H1 (cell line): ENCODE results near the gene HPCAL4. TPM values are rescaled to one million over a fixed set of nuclear protein-coding genes. Genes with fewer than 3 reads are reported as not detected.

Source experiments
- CTCF ChIA-PET: fragments of 300-600 bp; sonication (Branson Sonifier 250); formaldehyde crosslinking; loops from one replicate; lab custom pipeline; 2021; ENCODE audit not compliant: partially characterized antibody; lab: Charles Lee
- POLR2A ChIA-PET: fragments of 300-600 bp; sonication (Branson Sonifier 250); formaldehyde crosslinking; loops from one replicate; lab custom pipeline; 2021; ENCODE audit warnings: inconsistent platforms; ENCODE audit not compliant: partially characterized antibody; lab: Charles Lee
- DNase-seq, 2 experiments: peaks; one replicate each; pipeline versions ENCODE4 v3.0.0 to v3.0.0-alpha.2; 2010 to 2022; ENCODE audit warnings: low spot score in 2 of 2, low read depth in 1 of 2, mixed read lengths in 1 of 2
- FAIRE-seq: peaks from 2 replicates; lab custom pipeline; 2011; peaks lifted over from hg19 to GRCh38; lab: Jason Lieb, UNC
- H2AFZ ChIP-seq: 2 replicates; pipeline ENCODE4 v1.8.1; 2012; ENCODE audit warnings: low read length, inconsistent platforms
- H2AK5ac ChIP-seq: 2 replicates; pipeline ENCODE4 v1.6.1; 2013; ENCODE audit warnings: low read depth, low read length
- H2BK120ac ChIP-seq: replicated peaks from 2 replicates; pipeline ENCODE3; 2013; ENCODE audit warnings: low read depth, low read length, inconsistent platforms
- H2BK12ac ChIP-seq: 2 replicates; pipeline ENCODE4 v1.6.1; 2013; ENCODE audit warnings: low read depth, low read length
- H2BK15ac ChIP-seq: 2 replicates; pipeline ENCODE4 v1.6.1; 2013; ENCODE audit warnings: low read length
- H2BK20ac ChIP-seq: 2 replicates; pipeline ENCODE4 v1.6.1; 2013; ENCODE audit warnings: low read length
- H2BK5ac ChIP-seq: 2 replicates; pipeline ENCODE4 v1.6.1; 2013; ENCODE audit warnings: low read depth, low read length
- H3K14ac ChIP-seq: 2 replicates; pipeline ENCODE4 v1.6.1; 2013; ENCODE audit warnings: inconsistent platforms; ENCODE audit not compliant: insufficient read length
- H3K18ac ChIP-seq: 2 replicates; pipeline ENCODE4 v1.6.1; 2013; ENCODE audit warnings: low read length; ENCODE audit errors: extremely low read depth
- H3K23ac ChIP-seq: 2 replicates; pipeline ENCODE4 v1.6.1; 2013; ENCODE audit warnings: inconsistent platforms; ENCODE audit not compliant: insufficient read length
- H3K23me2 ChIP-seq: 2 replicates; pipeline ENCODE4 v1.6.1; 2013; ENCODE audit warnings: low read depth, low read length
- H3K27ac ChIP-seq: 2 replicates; pipeline ENCODE4 v1.6.1; 2011; ENCODE audit warnings: low read depth, low read length, inconsistent platforms
- H3K27me3 ChIP-seq, 4 experiments: replicated peaks in 1 of 4; 1 replicate in 1 of 4; 2 replicates in 3 of 4; pipeline versions ENCODE4 v1.6.1 to v1.8.1; 2011 to 2013; ENCODE audit warnings: low read length in 3 of 4, mild to moderate bottlenecking in 3 of 4, inconsistent platforms in 2 of 4, mixed read lengths in 2 of 4, moderate library complexity in 1 of 4; ENCODE audit not compliant: control insufficient read depth in 3 of 4, insufficient read depth in 3 of 4; ENCODE audit errors: extremely low read depth in 1 of 4
- H3K36me3 ChIP-seq, 4 experiments: 2 replicates each; pipeline versions ENCODE4 v1.6.1 to v1.8.1; 2011 to 2013; ENCODE audit warnings: mild to moderate bottlenecking in 4 of 4, low read length in 3 of 4, moderate library complexity in 2 of 4, control low read depth in 1 of 4, inconsistent platforms in 1 of 4; ENCODE audit not compliant: insufficient read depth in 4 of 4, control insufficient read depth in 2 of 4
- H3K4ac ChIP-seq: replicated peaks from 2 replicates; pipeline ENCODE3; 2013; ENCODE audit warnings: low read length, low read depth, mixed read lengths, inconsistent platforms; ENCODE audit not compliant: insufficient read length
- H3K4me1 ChIP-seq, 4 experiments: replicated peaks in 1 of 4; 1 replicate in 1 of 4; 2 replicates in 3 of 4; pipeline versions ENCODE4 v1.6.1 to v1.8.1; 2011 to 2013; ENCODE audit warnings: low read length in 3 of 4, inconsistent platforms in 2 of 4, mixed read lengths in 1 of 4; ENCODE audit not compliant: insufficient read depth in 4 of 4, control insufficient read depth in 3 of 4
- H3K4me2 ChIP-seq, 2 experiments: 2 replicates each; pipeline versions ENCODE4 v1.6.1 to v1.8.1; 2011 to 2013; ENCODE audit warnings: low read depth in 2 of 2, low read length in 2 of 2, control low read depth in 1 of 2, inconsistent platforms in 1 of 2, mild to moderate bottlenecking in 1 of 2; ENCODE audit not compliant: insufficient read depth in 1 of 2
- H3K4me3 ChIP-seq, 4 experiments: fragments of 200-600, 300-600 bp in 1 of 4; sonication (generic), shearing (Covaris generic), sonication (Bioruptor Twin) in 1 of 4; 2 replicates each; pipeline versions ENCODE4 v1.5.1 to v1.8.1; 2011 to 2016; ENCODE audit warnings: low read length in 4 of 4, low read depth in 3 of 4, control low read depth in 2 of 4, inconsistent platforms in 2 of 4, mild to moderate bottlenecking in 2 of 4, mixed read lengths in 1 of 4, moderate library complexity in 1 of 4; ENCODE audit not compliant: insufficient read depth in 2 of 4; ENCODE audit errors: extremely low read depth in 1 of 4
- H3K56ac ChIP-seq: replicated peaks from 2 replicates; pipeline ENCODE3; 2013; ENCODE audit warnings: low read depth, mild to moderate bottlenecking, mixed read lengths, low read length, inconsistent platforms; ENCODE audit not compliant: insufficient read length
- H3K79me1 ChIP-seq: 2 replicates; pipeline ENCODE4 v1.6.1; 2013; ENCODE audit warnings: low read depth, low read length, control low read depth
- H3K79me2 ChIP-seq, 2 experiments: 2 replicates each; pipeline versions ENCODE4 v1.6.1 to v1.8.1; 2012 to 2013; ENCODE audit warnings: low read length in 2 of 2, mild to moderate bottlenecking in 2 of 2, inconsistent platforms in 1 of 2; ENCODE audit not compliant: insufficient read depth in 2 of 2, control insufficient read depth in 1 of 2
- H3K9ac ChIP-seq, 4 experiments: replicated peaks in 1 of 4; 1 replicate in 1 of 4; 2 replicates in 3 of 4; pipeline versions ENCODE4 v1.6.1 to v1.8.1; 2011 to 2013; ENCODE audit warnings: low read depth in 3 of 4, low read length in 3 of 4, control low read depth in 2 of 4, mild to moderate bottlenecking in 2 of 4, moderate library complexity in 2 of 4, inconsistent platforms in 1 of 4; ENCODE audit errors: extremely low read depth in 1 of 4
- H3K9me3 ChIP-seq, 2 experiments: 2 replicates each; pipeline versions ENCODE4 v1.6.1 to v1.8.1; 2012 to 2013; ENCODE audit warnings: mild to moderate bottlenecking in 2 of 2, moderate library complexity in 2 of 2, control low read depth in 1 of 2, inconsistent platforms in 1 of 2, low read depth in 1 of 2, low read length in 1 of 2, mixed read lengths in 1 of 2; ENCODE audit not compliant: insufficient read depth in 2 of 2
- H4K20me1 ChIP-seq, 2 experiments: replicated peaks in 1 of 2; 2 replicates each; pipeline versions ENCODE3 to v1.8.1; 2011 to 2013; ENCODE audit warnings: inconsistent platforms in 2 of 2, low read length in 2 of 2, mild to moderate bottlenecking in 1 of 2; ENCODE audit not compliant: insufficient read depth in 2 of 2, control insufficient read depth in 1 of 2
- H4K5ac ChIP-seq: 2 replicates; pipeline ENCODE4 v1.6.1; 2013; ENCODE audit warnings: low read length, low read depth, mixed read lengths, inconsistent platforms; ENCODE audit not compliant: insufficient read length
- H4K8ac ChIP-seq: 2 replicates; pipeline ENCODE4 v1.8.0; 2013; ENCODE audit warnings: mild to moderate bottlenecking, moderate library complexity, low read length, inconsistent platforms; ENCODE audit not compliant: insufficient read depth; ENCODE audit errors: extremely low read depth
- H4K91ac ChIP-seq: replicated peaks from 2 replicates; pipeline ENCODE3; 2013; ENCODE audit warnings: low read length, mixed read lengths, inconsistent platforms; ENCODE audit not compliant: insufficient read length
- BCL11A ChIP-seq, 2 experiments: IDR thresholded peaks; one replicate each; pipeline ENCODE4 v1.6.1; 2011; ENCODE audit warnings: low read depth in 2 of 2, low read length in 2 of 2, mild to moderate bottlenecking in 2 of 2
- CBX5 ChIP-seq: fragments of 300-800, 300-1000 bp; sonication (generic); IDR thresholded peaks from 2 replicates; pipeline ENCODE4 v1.7.1; 2016; ENCODE audit warnings: antibody characterized with exemption, low read length, low read depth
- CBX8 ChIP-seq: fragments of 300-800, 300-1000 bp; sonication (generic); IDR thresholded peaks from 2 replicates; pipeline ENCODE4 v1.7.1; 2016; ENCODE audit warnings: low read depth, low read length, borderline replicate concordance
- CEBPB ChIP-seq: IDR thresholded peaks from 2 replicates; pipeline ENCODE4 v1.6.1; 2012; ENCODE audit warnings: low read depth, low read length
- CHD2 ChIP-seq: IDR thresholded peaks from 2 replicates; pipeline ENCODE4 v1.6.1; 2012; ENCODE audit warnings: low read length, improper control_type of control experiment
- CREB1 ChIP-seq: IDR thresholded peaks from 2 replicates; pipeline ENCODE4 v1.6.1; 2012; ENCODE audit warnings: inconsistent platforms
- EZH2 ChIP-seq: fragments of 200-600 bp; sonication (generic); IDR thresholded peaks from 2 replicates; pipeline ENCODE4 v1.7.1; 2012; ENCODE audit warnings: low read depth, mild to moderate bottlenecking, moderate library complexity, low read length, inconsistent platforms; ENCODE audit not compliant: severe bottlenecking
- POLR2A ChIP-seq, 2 experiments: IDR thresholded peaks; 1 replicate in 1 of 2; 2 replicates in 1 of 2; pipeline ENCODE4 v1.6.1; 2011; ENCODE audit warnings: low read depth in 2 of 2, low read length in 2 of 2, mild to moderate bottlenecking in 2 of 2; ENCODE audit errors: control extremely low read depth in 1 of 2
- POU5F1 ChIP-seq: IDR thresholded peaks from 2 replicates; pipeline ENCODE4 v1.6.1; 2011; ENCODE audit warnings: low read depth, mild to moderate bottlenecking, low read length, moderate library complexity
- RXRA ChIP-seq: IDR thresholded peaks from 2 replicates; pipeline ENCODE4 v1.6.1; 2011; ENCODE audit warnings: low read depth, mild to moderate bottlenecking, low read length, moderate library complexity; ENCODE audit not compliant: insufficient read depth
- SIX5 ChIP-seq: IDR thresholded peaks from 2 replicates; pipeline ENCODE4 v1.6.1; 2011; ENCODE audit warnings: mild to moderate bottlenecking, low read depth, low read length
- SP4 ChIP-seq: IDR thresholded peaks from 2 replicates; pipeline ENCODE4 v1.6.1; 2012; ENCODE audit warnings: low read length, inconsistent platforms
- TCF12 ChIP-seq: IDR thresholded peaks from 2 replicates; pipeline ENCODE4 v1.6.1; 2011; ENCODE audit warnings: low read depth, mild to moderate bottlenecking, low read length
- whole genome bisulfite sequencing, 2 experiments: shearing (Covaris generic) in 1 of 2; methylation state at CpG; one replicate each; pipeline versions ENCODE4 v1.1.6 to v1.1.7; 2013 to 2015; ENCODE audit warnings: low lambda C conversion rate in 2 of 2, mixed read lengths in 2 of 2, inconsistent platforms in 1 of 2, low coverage in 1 of 2, missing lambda C conversion rate in 1 of 2; ENCODE audit not compliant: insufficient replicate concordance in 2 of 2, insufficient coverage in 1 of 2, insufficient read length in 1 of 2; ENCODE audit errors: extremely low coverage in 1 of 2, missing lambda C conversion rate in 1 of 2; 5-methylcytosine and 5-hydroxymethylcytosine counted together
- polyA plus RNA-seq, 7 experiments: library from polyadenylated mRNA; depleted of rRNA in 3 of 7; stranded (reverse) in 5 of 7; unstranded in 2 of 7; fragments of >200 nt in 5 of 7; fragments of 200-250 nt in 2 of 7; gene quantifications; 1 replicate in 5 of 7; 2 replicates in 1 of 7; 4 replicates in 1 of 7; pipeline versions ENCODE4 v1.2.1 to v1.2.3, GENCODE V29; 2011 to 2013; ENCODE audit warnings: missing spikeins in 2 of 7, mixed read lengths in 2 of 7
- total RNA-seq: library from RNA; stranded (reverse); fragmentation: NEBNext Ultra II Directional; extraction: Animal tissue kit (Norgen Biotek cat#: 25700); gene quantifications from 2 replicates; pipeline ENCODE4 v1.2.1, GENCODE V29; 2021

HPCAL4 gene
- total and polyA plus RNA-seq, 2 of the 8 experiments (the other 6 are each of a cell fraction or from before 2014, with no cell fraction given), result 0.54 to 0.74 TPM

DNA sequence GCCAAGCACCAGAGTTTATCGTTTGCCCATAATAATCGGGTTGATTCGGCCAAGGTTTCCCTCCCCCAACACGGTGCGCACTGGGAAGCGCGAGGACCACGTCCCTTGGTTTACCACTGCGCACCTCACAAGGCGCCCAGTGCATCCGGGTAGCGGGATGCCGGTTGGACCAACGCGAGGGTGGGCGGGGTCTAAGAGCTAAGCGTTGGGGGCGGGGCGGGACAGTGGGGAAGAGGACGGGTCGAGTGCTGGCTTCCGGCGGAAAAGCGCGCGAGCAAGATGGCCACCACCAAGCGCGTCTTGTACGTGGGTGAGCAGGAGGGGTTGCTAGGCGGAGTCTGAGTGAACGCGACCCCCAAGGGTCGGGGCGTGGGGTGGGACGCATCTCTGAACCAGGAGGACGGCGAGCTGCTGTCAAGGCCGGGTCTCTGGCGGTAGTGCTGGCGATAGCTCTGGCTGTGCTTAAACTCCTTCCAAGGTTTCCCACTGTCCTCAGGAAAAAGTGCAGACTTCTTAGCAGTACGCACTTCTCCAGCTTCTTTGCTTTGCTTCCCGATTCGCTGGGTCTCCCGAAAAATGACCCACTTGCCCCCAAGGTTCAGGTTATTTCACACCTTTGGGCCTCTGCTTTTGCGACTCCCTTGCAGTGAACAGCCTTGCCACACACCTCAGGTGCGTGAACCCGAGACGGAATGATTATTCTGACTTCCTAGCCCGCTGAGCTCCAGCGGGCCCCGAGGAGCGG, 47.6 kb upstream of the HPCAL4 start, which contains the start of gene PPIE:
TSS of gene PPIE (plus strand) at position 261 of the 745 bp plus-strand sequence. CDS start at position 280, 19 bp downstream.
- Histone ChIP-seq H2AFZ (peak within 1 kb of the TSS; percentile 86), H3K9me3 (no peaks in the 10 kb centered on the region; a peak in 1 of 4 replicates), H3K4me2 (peak within 1 kb of the TSS; percentile 84 to 87), H3K9ac (peak within 1 kb of the TSS; percentile 46 to 91 (median 87)), H2BK15ac (0 out of 2 replicates have a peak within 1 kb of the TSS, but pooled peaks have one; percentile 66), H3K4me1 (peaks cover 0 to 7% (median 2%) of the 10 kb centered on the region in 4 experiments; a peak in 3 of 7 replicates), H2BK120ac (no peak within 1 kb of the TSS), H3K4ac (no peak within 1 kb of the TSS), H3K79me1 (no peaks in the 10 kb centered on the region; the same call in 1 of the 2 replicates), H3K79me2 (no peaks in the 10 kb centered on the region), H3K23ac (no peak within 1 kb of the TSS), H3K27ac (peak within 1 kb of the TSS; percentile 81), H3K36me3 (peaks cover 9 to 26% (median 17%) of the 10 kb centered on the region in 4 experiments; a peak in 7 of 8 replicates), H4K91ac (peak within 1 kb of the TSS; percentile 66), H4K20me1 (peaks cover 2% of the 10 kb centered on the region in 2 experiments), H2BK20ac (no peak within 1 kb of the TSS), H3K18ac (peak within 1 kb of the TSS; percentile 86), H3K4me3 (peak within 1 kb of the TSS; percentile 85 to 97 (median 90)), H3K23me2 (peaks cover 10% of the 10 kb centered on the region), H4K8ac (peak within 1 kb of the TSS; percentile 97), H3K14ac (no peak within 1 kb of the TSS), H3K56ac (no peak within 1 kb of the TSS), H3K27me3 (peaks cover 2 to 40% (median 20%) of the 10 kb centered on the region in 4 experiments), H2AK5ac (no peak within 1 kb of the TSS), H2BK5ac (peak within 1 kb of the TSS; percentile 63; the same call in 1 of the 2 replicates), H4K5ac (peak within 1 kb of the TSS; percentile 89), H2BK12ac (0 out of 2 replicates have a peak within 1 kb of the TSS, but pooled peaks have one; percentile 13)
- ChIA-PET CTCF (interaction anchor here (0.9 to 3.1 kb wide), 9 partner anchors 17 to 129 kb away, joined by 3 to 17 read pairs (median 4); partner anchors contain the start of gene NT5C1A), POLR2A (interaction anchor here (0.7 to 2.0 kb wide), 17 partner anchors 8 to 300 kb away, joined by 3 to 6 read pairs (median 3); partner anchors contain the start of gene NT5C1A)
- WGBS, 2 experiments, result 3% methylated on average over 34 of the region's 52 CpGs; no CpG with 5 or more reads in 1 of the 2 experiments
- DNase-seq (peak; percentile 79 to 91), FAIRE-seq (peak; percentile 50)
- TF ChIP-seq TCF12 (no peak), CEBPB (no peak), POU5F1 (0 out of 2 replicates have a peak, but pooled peaks have one; percentile 8), CREB1 (peak; percentile 63), RXRA (no peak), EZH2 (peak; percentile 2), CBX8 (no peak), SP4 (no peak; the same call in 1 of the 2 replicates), SIX5 (no peak), BCL11A (IDR thresholded peaks at IDR 0.05; ENCODE audit: low read depth in 2 of 2, low read length in 2 of 2) (no peak), POLR2A (IDR thresholded peaks at IDR 0.05; ENCODE audit: control extremely low read depth in 1 of 2, low read depth in 2 of 2, low read length in 2 of 2) (peak in 1 of 2 experiments; percentile 84; a peak in 2 of 3 replicates), CHD2 (no peak), CBX5 (no peak)
